HEK293T (cell line): ENCODE data around the gene RAD9B.

Experiments used
- BHLHE40 ChIP-seq: fragments of 450-650 bp; IDR thresholded peaks from 2 replicates; pipeline ENCODE4 v1.6.1; 2016; ENCODE audit warnings: mild to moderate bottlenecking, moderate library complexity, borderline replicate concordance
- CTBP1 ChIP-seq: fragments of 450-650 bp; IDR thresholded peaks from 2 replicates; pipeline ENCODE4 v1.6.1; 2016; ENCODE audit warnings: borderline replicate concordance
- ELF4 ChIP-seq: fragments of 450-650 bp; IDR thresholded peaks from 2 replicates; pipeline ENCODE4 v1.6.1; 2017; ENCODE audit warnings: antibody characterized with exemption
- FOXA1 ChIP-seq: fragments of 450-650 bp; IDR thresholded peaks from 2 replicates; pipeline ENCODE4 v1.6.1; 2016; ENCODE audit warnings: mild to moderate bottlenecking
- FOXK2 ChIP-seq: fragments of 450-650 bp; IDR thresholded peaks from 2 replicates; pipeline ENCODE4 v1.6.1; 2016; ENCODE audit warnings: mild to moderate bottlenecking
- FOXM1 ChIP-seq: fragments of 450-650 bp; IDR thresholded peaks from 2 replicates; pipeline ENCODE4 v1.6.1; 2017; ENCODE audit warnings: mild to moderate bottlenecking, borderline replicate concordance
- HDGF ChIP-seq: fragments of 450-650 bp; IDR thresholded peaks from 2 replicates; pipeline ENCODE4 v1.6.1; 2017; ENCODE audit warnings: antibody characterized with exemption, borderline replicate concordance
- LEF1 ChIP-seq: fragments of 450-650 bp; IDR thresholded peaks from 2 replicates; pipeline ENCODE4 v1.6.1; 2017; ENCODE audit warnings: mild to moderate bottlenecking, borderline replicate concordance
- NFRKB ChIP-seq: fragments of 450-650 bp; IDR thresholded peaks from 2 replicates; pipeline ENCODE4 v1.6.1; 2016; ENCODE audit warnings: mild to moderate bottlenecking, moderate library complexity
- SP1 ChIP-seq: fragments of 450-650 bp; IDR thresholded peaks from 2 replicates; pipeline ENCODE4 v1.6.1; 2017
- SUZ12 ChIP-seq: fragments of 450-650 bp; IDR thresholded peaks from 2 replicates; pipeline ENCODE4 v1.6.1; 2016; ENCODE audit warnings: mild to moderate bottlenecking
- TARDBP ChIP-seq: fragments of 450-650 bp; IDR thresholded peaks from 2 replicates; pipeline ENCODE4 v1.6.1; 2016
- ZNF384 ChIP-seq: fragments of 450-650 bp; IDR thresholded peaks from 2 replicates; pipeline ENCODE4 v1.6.1; 2016
- TF ChIP-seq, protein P1 (sequence below): fragments of 450-650 bp; IDR thresholded peaks from 2 replicates; pipeline ENCODE4 v1.6.1; 2016

DNA sequence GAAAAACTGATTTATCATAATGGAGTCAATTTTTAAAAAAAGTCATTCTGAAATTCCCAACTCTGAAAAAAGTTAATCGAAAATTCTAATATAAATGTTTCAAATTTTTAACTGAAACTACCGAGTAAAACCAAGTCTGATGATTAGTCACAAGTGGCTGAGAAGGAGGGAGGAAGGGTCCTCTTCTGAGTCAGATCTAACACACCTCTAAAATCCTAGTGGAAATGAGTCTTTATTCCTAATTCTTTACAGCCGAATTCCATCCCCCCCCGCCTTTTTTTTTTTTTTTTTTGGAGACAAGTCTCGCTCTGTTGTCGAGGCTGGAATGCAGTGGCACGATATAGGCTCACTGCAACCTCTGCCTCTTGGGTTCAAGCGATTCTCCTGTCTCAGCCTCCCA is 37.9 kb downstream of the RAD9B start:
- TF ChIP-seq ELF4 (no peak), FOXK2 (no peak), CTBP1 (no peak), SP1 (no peak), FOXA1 (no peak), HDGF (no peak), TARDBP (no peak), NFRKB (no peak), ZNF384 (no peak), SUZ12 (no peak), BHLHE40 (no peak), FOXM1 (no peak), LEF1 (no peak)
- TF ChIP-seq, protein P1, sequence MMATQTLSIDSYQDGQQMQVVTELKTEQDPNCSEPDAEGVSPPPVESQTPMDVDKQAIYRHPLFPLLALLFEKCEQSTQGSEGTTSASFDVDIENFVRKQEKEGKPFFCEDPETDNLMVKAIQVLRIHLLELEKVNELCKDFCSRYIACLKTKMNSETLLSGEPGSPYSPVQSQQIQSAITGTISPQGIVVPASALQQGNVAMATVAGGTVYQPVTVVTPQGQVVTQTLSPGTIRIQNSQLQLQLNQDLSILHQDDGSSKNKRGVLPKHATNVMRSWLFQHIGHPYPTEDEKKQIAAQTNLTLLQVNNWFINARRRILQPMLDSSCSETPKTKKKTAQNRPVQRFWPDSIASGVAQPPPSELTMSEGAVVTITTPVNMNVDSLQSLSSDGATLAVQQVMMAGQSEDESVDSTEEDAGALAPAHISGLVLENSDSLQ, result no peak
